ENCODE data around the gene COL23A1. TPM values are rescaled to one million over a fixed set of nuclear protein-coding genes. Genes with fewer than 3 reads are reported as not detected.

The COL23A1 gene
- total and polyA plus RNA-seq, 2 donors (not counting 1 experiment from before 2014, with no cell fraction given), result 0.20 TPM; not detected in 1

DNA sequence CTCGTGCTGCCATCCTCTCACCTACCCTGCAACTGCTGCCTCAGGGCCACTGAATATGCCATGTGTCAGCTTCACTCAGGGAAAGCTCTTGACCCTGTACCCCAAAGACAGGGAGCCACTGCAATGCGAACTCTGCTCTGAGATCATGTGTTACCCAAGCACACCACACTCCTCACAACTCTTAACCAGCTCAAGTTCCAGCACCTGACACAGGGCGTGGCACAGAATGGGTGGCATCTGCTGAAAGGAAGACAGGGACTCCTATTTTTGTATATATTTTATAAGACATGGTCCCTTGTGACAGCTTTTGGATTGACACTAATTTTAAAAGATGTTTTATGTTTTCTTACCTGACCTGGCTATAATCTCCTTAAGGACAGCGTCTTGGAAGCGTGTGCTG, 368.3 kb downstream of the COL23A1 start:
- intact Hi-C loops (cut with micrococcal nuclease), result no loop called here
- Histone ChIP-seq H3K4me2 (replicated peaks; ENCODE audit: low read depth, low read length, poor library complexity, severe bottlenecking) (no peak overlapping the region), H3K79me2 (ENCODE audit: control insufficient read depth, insufficient read depth, low read length) (peaks cover 34% of the 10 kb centered on the region), H3K4me1 (ENCODE audit: control insufficient read depth in 2 of 2, insufficient read depth in 2 of 2, low read length in 2 of 2) (peaks cover 0 to 2% of the 10 kb centered on the region in 2 donors), H4K20me1 (ENCODE audit: control insufficient read depth, insufficient read depth, low read length, poor library complexity, severe bottlenecking) (peaks cover 50% of the 10 kb centered on the region), H3K9me3 (ENCODE audit: control extremely low read depth in 1 of 3, control insufficient read depth in 2 of 3, insufficient read depth in 1 of 3, low read length in 2 of 3) (no peaks in the 10 kb centered on the region), H3K9ac (ENCODE audit: low read length) (no peak overlapping the region), H3K27ac (ENCODE audit: low read length in 2 of 2) (peak overlapping the region in 1 of 2 donors; percentile 8), H3K36me3 (replicated peaks in 1 of 2; ENCODE audit: control extremely low read depth in 1 of 2, control insufficient read depth in 1 of 2, extremely low read depth in 1 of 2, insufficient read depth in 2 of 2, low read length in 1 of 2) (peaks cover 0 to 68% of the 10 kb centered on the region in 2 experiments), H2AFZ (ENCODE audit: insufficient read depth, low read depth, low read length, poor library complexity, severe bottlenecking) (no peak overlapping the region), H3K4me3 (ENCODE audit: control extremely low read depth in 1 of 5, extremely low read depth in 1 of 5, insufficient read depth in 1 of 5, low read depth in 2 of 5, low read length in 4 of 5) (no peak overlapping the region), H3K27me3 (replicated peaks in 1 of 4; ENCODE audit: control extremely low read depth in 1 of 4, control insufficient read depth in 3 of 4, insufficient read depth in 4 of 4, low read length in 3 of 4) (no peaks in the 10 kb centered on the region)
- Mint-ChIP-seq H3K27me3 (no peaks in the 10 kb centered on the region), H3K9me3 (ENCODE audit: insufficient read depth) (no peaks in the 10 kb centered on the region), H3K4me1 (peaks cover 16% of the 10 kb centered on the region), H3K27ac (peak overlapping the region; percentile 60), H3K4me3 (no peak overlapping the region)
- no peak for TF ChIP-seq EZH2 (IDR thresholded peaks at IDR 0.05; ENCODE audit: borderline replicate concordance, insufficient read depth, low read depth, low read length, poor library complexity, severe bottlenecking)
- TF ChIP-seq, protein P1, sequence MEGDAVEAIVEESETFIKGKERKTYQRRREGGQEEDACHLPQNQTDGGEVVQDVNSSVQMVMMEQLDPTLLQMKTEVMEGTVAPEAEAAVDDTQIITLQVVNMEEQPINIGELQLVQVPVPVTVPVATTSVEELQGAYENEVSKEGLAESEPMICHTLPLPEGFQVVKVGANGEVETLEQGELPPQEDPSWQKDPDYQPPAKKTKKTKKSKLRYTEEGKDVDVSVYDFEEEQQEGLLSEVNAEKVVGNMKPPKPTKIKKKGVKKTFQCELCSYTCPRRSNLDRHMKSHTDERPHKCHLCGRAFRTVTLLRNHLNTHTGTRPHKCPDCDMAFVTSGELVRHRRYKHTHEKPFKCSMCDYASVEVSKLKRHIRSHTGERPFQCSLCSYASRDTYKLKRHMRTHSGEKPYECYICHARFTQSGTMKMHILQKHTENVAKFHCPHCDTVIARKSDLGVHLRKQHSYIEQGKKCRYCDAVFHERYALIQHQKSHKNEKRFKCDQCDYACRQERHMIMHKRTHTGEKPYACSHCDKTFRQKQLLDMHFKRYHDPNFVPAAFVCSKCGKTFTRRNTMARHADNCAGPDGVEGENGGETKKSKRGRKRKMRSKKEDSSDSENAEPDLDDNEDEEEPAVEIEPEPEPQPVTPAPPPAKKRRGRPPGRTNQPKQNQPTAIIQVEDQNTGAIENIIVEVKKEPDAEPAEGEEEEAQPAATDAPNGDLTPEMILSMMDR (IDR thresholded peaks at IDR 0.05), result no peak
- ChIA-PET POLR2A (no interaction called here), CTCF (no interaction called here)
- DNase-seq (no peak), ATAC-seq (ENCODE audit: low read depth) (no peak)
- 99% methylated on average over 4 of the region's 5 CpGs for WGBS (ENCODE audit: insufficient coverage)

DNA sequence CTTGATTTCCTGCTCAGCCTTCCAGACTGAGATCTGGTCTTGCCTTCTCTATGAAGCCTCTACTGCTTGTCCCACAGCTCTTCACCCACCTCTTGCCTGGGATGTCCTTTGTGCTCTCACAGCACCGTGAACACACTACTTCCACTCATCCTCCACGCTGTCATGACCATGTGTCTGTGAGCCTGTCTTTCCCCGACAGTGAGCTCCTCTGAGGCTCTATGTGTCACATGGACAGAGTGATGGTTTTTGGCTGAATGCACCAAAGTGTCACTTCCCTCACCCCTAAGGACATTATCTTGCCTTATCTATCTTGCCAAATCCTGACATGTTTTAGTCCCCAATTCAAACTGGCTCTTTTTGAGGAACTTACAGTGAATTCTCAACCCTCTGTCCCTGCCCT, 368.9 kb downstream of the COL23A1 start:
- no peak overlapping the region for H3K9ac ChIP-seq (ENCODE audit: low read length)
- Mint-ChIP-seq H3K4me1 (peaks cover 17% of the 10 kb centered on the region), H3K27ac (peak overlapping the region; percentile 60), H3K9me3 (ENCODE audit: insufficient read depth) (no peaks in the 10 kb centered on the region), H3K4me3 (no peak overlapping the region), H3K27me3 (no peaks in the 10 kb centered on the region)
- ChIA-PET CTCF (no interaction called here), POLR2A (no interaction called here)
- no peaks in the 10 kb centered on the region for H3K27me3 ChIP-seq (replicated peaks in 1 of 4; ENCODE audit: control extremely low read depth in 1 of 4, control insufficient read depth in 3 of 4, insufficient read depth in 4 of 4, low read length in 3 of 4)
- peak overlapping the region in 1 of 2 donors; percentile 2 for H3K27ac ChIP-seq (ENCODE audit: low read length in 2 of 2)
- H3K4me2 ChIP-seq (replicated peaks; ENCODE audit: low read depth, low read length, poor library complexity, severe bottlenecking), result no peak overlapping the region
- peaks cover 0 to 68% of the 10 kb centered on the region in 2 experiments for H3K36me3 ChIP-seq (replicated peaks in 1 of 2; ENCODE audit: control extremely low read depth in 1 of 2, control insufficient read depth in 1 of 2, extremely low read depth in 1 of 2, insufficient read depth in 2 of 2, low read length in 1 of 2)
- ATAC-seq (ENCODE audit: low read depth), result no peak
- peaks cover 3 to 5% of the 10 kb centered on the region in 2 donors for H3K4me1 ChIP-seq (ENCODE audit: control insufficient read depth in 2 of 2, insufficient read depth in 2 of 2, low read length in 2 of 2)
- H2AFZ ChIP-seq (ENCODE audit: insufficient read depth, low read depth, low read length, poor library complexity, severe bottlenecking), result no peak overlapping the region
- H3K9me3 ChIP-seq (ENCODE audit: control extremely low read depth in 1 of 3, control insufficient read depth in 2 of 3, insufficient read depth in 1 of 3, low read length in 2 of 3), result no peaks in the 10 kb centered on the region
- no peak overlapping the region for H3K4me3 ChIP-seq (ENCODE audit: control extremely low read depth in 1 of 5, extremely low read depth in 1 of 5, insufficient read depth in 1 of 5, low read depth in 2 of 5, low read length in 4 of 5)
- no peak for DNase-seq
- H3K79me2 ChIP-seq (ENCODE audit: control insufficient read depth, insufficient read depth, low read length), result peaks cover 38% of the 10 kb centered on the region
- intact Hi-C loops (cut with micrococcal nuclease), result no loop called here
- TF ChIP-seq EZH2 (IDR thresholded peaks at IDR 0.05; ENCODE audit: borderline replicate concordance, insufficient read depth, low read depth, low read length, poor library complexity, severe bottlenecking), result no peak
- TF ChIP-seq, protein P1 (IDR thresholded peaks at IDR 0.05), result no peak
- H4K20me1 ChIP-seq (ENCODE audit: control insufficient read depth, insufficient read depth, low read length, poor library complexity, severe bottlenecking), result peaks cover 48% of the 10 kb centered on the region
- 70% methylated on average over 2 of the region's 3 CpGs for WGBS (ENCODE audit: insufficient coverage)

Data from B cell (primary cell).